GM18526 (cell line): ENCODE measurements around the gene KRTAP21-1.

Experiments used
- POLR2A ChIP-seq: IDR thresholded peaks from 3 replicates; pipeline ENCODE4 v1.6.1; 2011; ENCODE audit not compliant: insufficient read length; ENCODE audit errors: extremely low read depth

Gene KRTAP21-1

GRCh38 chr21:30713766-30714165 is 41.5 kb downstream of the KRTAP21-1 start:
- no peak for TF ChIP-seq POLR2A

DNA sequence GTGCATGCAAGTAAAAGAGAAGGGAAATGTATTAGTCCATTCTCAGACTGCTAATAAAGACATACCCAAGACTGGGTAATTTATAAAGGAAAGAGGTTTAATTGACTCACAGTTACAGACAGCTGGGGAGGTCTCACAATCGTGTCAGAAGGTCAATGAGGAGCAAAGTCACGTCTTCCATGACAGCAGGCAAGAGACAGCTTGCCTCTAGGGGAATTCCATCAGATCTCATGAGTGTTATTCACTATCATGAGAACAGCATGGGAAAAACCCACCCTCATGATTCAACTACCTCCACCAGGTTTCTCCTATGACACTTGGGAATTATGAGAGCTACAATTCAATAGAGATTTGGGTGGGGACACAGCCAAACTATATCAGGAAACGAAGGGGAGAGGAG is 44.7 kb downstream of the KRTAP21-1 start:
- TF ChIP-seq POLR2A, result no peak

DNA sequence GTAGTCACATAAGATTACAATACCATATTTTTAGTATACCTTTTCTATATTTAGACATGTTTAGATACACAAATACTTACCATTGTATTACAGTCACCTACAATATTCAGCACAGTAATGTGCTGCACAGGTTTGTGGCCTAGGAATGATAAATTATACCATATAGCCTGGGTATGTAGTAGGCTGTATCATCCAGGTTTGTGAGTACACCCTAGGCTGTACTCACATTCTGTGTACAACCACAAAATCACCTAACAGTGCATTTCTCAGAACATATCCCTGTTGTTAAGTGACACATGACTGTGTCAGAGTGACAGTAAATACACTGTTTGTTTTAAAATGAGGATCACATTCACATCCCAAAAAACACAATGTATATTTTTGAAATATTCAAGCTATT is 47.8 kb downstream of the KRTAP21-1 start:
- no peak for TF ChIP-seq POLR2A
